Sigmoid colon (tissue), 7 donors: ENCODE results near the gene SELENOK. TPM values are rescaled to one million over a fixed set of nuclear protein-coding genes. Genes with fewer than 3 reads are reported as not detected.
A peak's percentile ranks its signal among the peaks of the same experiment; 100 is the strongest.

Experiments
- DNase-seq: peaks from one replicate; pipeline ENCODE4 v3.0.0-alpha.2; 2019
- H3K27ac ChIP-seq, 4 donors: fragments of 200-600 bp; sonication (generic); one replicate each; pipeline ENCODE4 v1.5.1; 2016 to 2019; ENCODE audit warnings: mild to moderate bottlenecking in 1 of 4
- H3K27me3 ChIP-seq, 3 donors: fragments of 200-600 bp; sonication (generic); one replicate each; pipeline ENCODE4 v1.5.1; 2019; ENCODE audit warnings: mild to moderate bottlenecking in 1 of 3
- H3K36me3 ChIP-seq, 4 donors: fragments of 200-600 bp; sonication (generic); one replicate each; pipeline ENCODE4 v1.5.1; 2016 to 2019
- H3K4me1 ChIP-seq, 4 donors: fragments of 200-600 bp; sonication (generic); one replicate each; pipeline ENCODE4 v1.5.1; 2017 to 2019
- H3K4me3 ChIP-seq, 4 donors: fragments of 200-600 bp; sonication (generic); one replicate each; pipeline ENCODE4 v1.5.1; 2017 to 2019; ENCODE audit warnings: mild to moderate bottlenecking in 2 of 4, moderate library complexity in 1 of 4
- H3K9me3 ChIP-seq, 4 donors: fragments of 200-600 bp in 3 of 4; sonication (generic) in 3 of 4; one replicate each; pipeline versions ENCODE4 v1.5.1 to v1.6.1; 2013 to 2019
- CTCF ChIP-seq, 4 experiments: fragments of 450-650 bp in 3 of 4; fragments of 200-600 bp in 1 of 4; IDR thresholded peaks; one replicate each; pipeline ENCODE4 v1.5.1; 2016 to 2019; ENCODE audit warnings: antibody characterized with exemption in 4 of 4, mild to moderate bottlenecking in 3 of 4, moderate library complexity in 2 of 4
- EP300 ChIP-seq, 4 donors: sonication (generic); formaldehyde crosslinking; IDR thresholded peaks; one replicate each; pipeline ENCODE4 v1.6.1; 2017; ENCODE audit warnings: antibody characterized with exemption in 4 of 4
- POLR2A ChIP-seq, 2 donors: fragments of 450-650 bp; IDR thresholded peaks; one replicate each; pipeline ENCODE4 v1.6.1; 2016; ENCODE audit warnings: antibody characterized with exemption in 2 of 2, mild to moderate bottlenecking in 2 of 2, moderate library complexity in 2 of 2
- POLR2AphosphoS5 ChIP-seq, 4 donors: sonication (generic); formaldehyde crosslinking; IDR thresholded peaks; one replicate each; pipeline ENCODE4 v1.6.1; 2017; ENCODE audit warnings: antibody characterized with exemption in 4 of 4
- WGBS, 2 donors: extraction: QIAGEN DNeasy Blood & Tissue Kit; methylation state at CpG; one replicate each; pipeline ENCODE4 v1.1.7; 2013; 5-methylcytosine and 5-hydroxymethylcytosine counted together
- intact Hi-C: fragments of 100-400 bp; cut with DNase I; formaldehyde crosslinking; loops from one replicate; pipeline ENCODE4 v1.15.1; 2023
- polyA plus RNA-seq, 3 donors: library from polyadenylated mRNA; stranded (reverse); fragments of 200-250 nt; gene quantifications; one replicate each; pipeline ENCODE4 v1.2.3, GENCODE V29; 2013
- total RNA-seq, 4 donors: library from RNA; depleted of rRNA; stranded (reverse); fragments of >200 nt; gene quantifications; one replicate each; pipeline ENCODE4 v1.1.0, GENCODE V29; 2016
- donor health status: healthy with polysubstance abuse.
- donor health status: Bipolar disorder and iron deficiency.
- donor health status: healthy.

SELENOK gene
- total and polyA plus RNA-seq, 7 donors, result 57.2 to 173 (median 83.5) TPM

GRCh38 chr3:53850895-53851294 is 40.8 kb downstream of the SELENOK start:
- Histone ChIP-seq H3K36me3 (no peaks in the 10 kb centered on the region), H3K4me1 (peaks cover 0 to 10% (median 8%) of the 10 kb centered on the region in 4 donors), H3K27me3 (peaks cover 4 to 40% (median 30%) of the 10 kb centered on the region in 3 donors), H3K9me3 (no peaks in the 10 kb centered on the region), H3K27ac (no peak overlapping the region), H3K4me3 (no peak overlapping the region)
- intact Hi-C loops, result no loop called here
- WGBS, 2 donors, result 59 to 71% methylated on average over 5 of the region's 5 CpGs
- no peak for DNase-seq
- TF ChIP-seq EP300 (IDR thresholded peaks at IDR 0.05) (no peak), POLR2AphosphoS5 (IDR thresholded peaks at IDR 0.05) (no peak), CTCF (IDR thresholded peaks at IDR 0.05) (no peak), POLR2A (IDR thresholded peaks at IDR 0.05) (no peak)

GRCh38 chr3:53849916-53850315 is 41.7 kb downstream of the SELENOK start:
- 96 to 97% methylated on average over 7 of the region's 7 CpGs for WGBS, 2 donors
- Histone ChIP-seq H3K27me3 (peaks cover 4 to 43% (median 30%) of the 10 kb centered on the region in 3 donors), H3K27ac (no peak overlapping the region), H3K4me3 (no peak overlapping the region), H3K9me3 (no peaks in the 10 kb centered on the region), H3K4me1 (peaks cover 0 to 11% (median 8%) of the 10 kb centered on the region in 4 donors), H3K36me3 (no peaks in the 10 kb centered on the region)
- TF ChIP-seq CTCF (IDR thresholded peaks at IDR 0.05) (no peak), POLR2AphosphoS5 (IDR thresholded peaks at IDR 0.05) (no peak), POLR2A (IDR thresholded peaks at IDR 0.05) (no peak), EP300 (IDR thresholded peaks at IDR 0.05) (no peak)
- intact Hi-C loops, result no loop called here
- DNase-seq, result no peak

- TF ChIP-seq EP300 (IDR thresholded peaks at IDR 0.05), result no peak
- no peak for TF ChIP-seq POLR2A (IDR thresholded peaks at IDR 0.05)
- TF ChIP-seq POLR2AphosphoS5 (IDR thresholded peaks at IDR 0.05), result no peak
- no peak for TF ChIP-seq CTCF (IDR thresholded peaks at IDR 0.05)
- peaks cover 0 to 11% (median 8%) of the 10 kb centered on the region in 4 donors for H3K4me1 ChIP-seq
- DNase-seq, result peak; percentile 56
- intact Hi-C loops, result no loop called here
- H3K9me3 ChIP-seq, result no peaks in the 10 kb centered on the region
- peaks cover 4 to 43% (median 30%) of the 10 kb centered on the region in 3 donors for H3K27me3 ChIP-seq
- H3K27ac ChIP-seq, result no peak overlapping the region
- 21 to 66% methylated on average over 10 of the region's 10 CpGs for WGBS, 2 donors
- H3K4me3 ChIP-seq, result peak overlapping the region in 3 of 4 donors; percentile 55 to 83 (median 70)
- H3K36me3 ChIP-seq, result no peaks in the 10 kb centered on the region
Observed at GRCh38 chr3:53846851-53847155, 44.9 kb downstream of the SELENOK start.

- Histone ChIP-seq H3K27me3 (peaks cover 4 to 42% (median 30%) of the 10 kb centered on the region in 3 donors), H3K9me3 (no peaks in the 10 kb centered on the region), H3K27ac (peak within 1 kb of the TSS; percentile 32 to 63 (median 44)), H3K4me1 (peaks cover 0 to 11% (median 8%) of the 10 kb centered on the region in 4 donors), H3K36me3 (no peaks in the 10 kb centered on the region), H3K4me3 (peak within 1 kb of the TSS; percentile 33 to 83 (median 62))
- WGBS, 2 donors, result 1 to 2% methylated on average over 91 of the region's 91 CpGs
- TF ChIP-seq EP300 (IDR thresholded peaks at IDR 0.05) (no peak), POLR2A (IDR thresholded peaks at IDR 0.05) (peak in 1 of 2 donors; percentile 46), POLR2AphosphoS5 (IDR thresholded peaks at IDR 0.05) (peak in 1 of 4 donors; percentile 19)
- no peak for DNase-seq
- intact Hi-C loops, result no loop called here
Observed at GRCh38 chr3:53846134-53846850, 45.4 kb downstream of the SELENOK start, which contains the start of the genes CHDH and IL17RB. TSS of gene CHDH (minus strand) at chr3:53846419. CDS start at chr3:53824008, 22,411 bp downstream. TSS of gene IL17RB (plus strand) at chr3:53846568. CDS start at chr3:53846589, 21 bp downstream.

GRCh38 chr3:53845881-53846133 is 45.9 kb downstream of the SELENOK start:
- TF ChIP-seq POLR2AphosphoS5 (IDR thresholded peaks at IDR 0.05) (no peak), EP300 (IDR thresholded peaks at IDR 0.05) (no peak), CTCF (IDR thresholded peaks at IDR 0.05) (no peak), POLR2A (IDR thresholded peaks at IDR 0.05) (no peak)
- intact Hi-C loops, result no loop called here
- Histone ChIP-seq H3K9me3 (no peaks in the 10 kb centered on the region), H3K4me3 (peak overlapping the region; percentile 33 to 83 (median 62)), H3K27me3 (peaks cover 4 to 38% (median 30%) of the 10 kb centered on the region in 3 donors), H3K36me3 (no peaks in the 10 kb centered on the region), H3K27ac (peak overlapping the region; percentile 32 to 63 (median 44)), H3K4me1 (peaks cover 0 to 11% (median 8%) of the 10 kb centered on the region in 4 donors)
- DNase-seq, result no peak
- WGBS, 2 donors, result 0 to 1% methylated on average over 34 of the region's 34 CpGs
